ENCODE measurements around the gene GPR50. TPM values are rescaled to one million over a fixed set of nuclear protein-coding genes. Genes with fewer than 3 reads are reported as not detected.

The GPR50 gene
- not detected in 2 replicates for total RNA-seq (2014; rRNA removed; shearing (Covaris generic); ENCODE audit: low replicate concordance)

DNA sequence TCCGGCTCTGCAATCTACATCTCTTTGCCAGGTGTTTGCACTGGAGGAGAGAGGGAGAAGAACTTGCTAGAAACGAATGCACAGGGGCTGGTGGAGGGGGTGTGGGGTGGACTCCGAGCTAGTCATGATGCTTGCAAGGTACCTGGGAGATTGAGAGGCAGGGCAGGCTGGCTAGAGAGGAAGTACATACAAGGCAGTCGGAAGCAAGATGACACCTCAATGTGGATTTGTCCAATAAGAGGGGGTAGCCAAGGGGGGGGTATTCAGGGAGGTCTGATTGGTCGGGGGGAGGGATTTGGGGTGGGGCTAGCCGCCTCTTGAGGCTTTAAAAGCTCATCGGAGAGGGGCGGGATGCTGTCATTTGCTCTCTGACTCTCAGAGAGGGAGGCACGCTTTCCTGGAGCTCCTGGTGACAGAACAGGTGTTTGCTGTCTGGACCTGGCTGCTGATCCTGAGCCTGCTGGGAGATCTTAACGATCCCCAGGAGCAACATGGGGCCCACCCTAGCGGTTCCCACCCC lies at the start of gene GPR50:
GPR50 (plus strand) TSS at position 354 of the 520 bp plus-strand sequence; CDS start at position 492, 138 bp downstream.
- no peak within 1 kb of the TSS for H3K4me2 ChIP-seq (ENCODE audit: low read depth, low read length, poor library complexity, severe bottlenecking)
- no peaks in the 10 kb centered on the region for H3K27me3 ChIP-seq (ENCODE audit: low read length)
- H3K4me3 ChIP-seq (ENCODE audit: low read length): no peak within 1 kb of the TSS
- no peaks in the 10 kb centered on the region for H4K20me1 ChIP-seq (ENCODE audit: insufficient read depth, low read depth, low read length)
- no peaks in the 10 kb centered on the region for H3K36me3 ChIP-seq (ENCODE audit: insufficient read depth, low read length)
- no peaks in the 10 kb centered on the region for H3K9me3 ChIP-seq (ENCODE audit: low read length)
- no peak within 1 kb of the TSS for H2AFZ ChIP-seq (ENCODE audit: low read length)
- H3K27ac ChIP-seq (ENCODE audit: low read length): no peak within 1 kb of the TSS
- DNase-seq: no peak
- H3K9me2 ChIP-seq (replicated peaks; ENCODE audit: insufficient read depth, low read length): no peaks in the 10 kb centered on the region
- no peaks in the 10 kb centered on the region for H3K79me2 ChIP-seq (ENCODE audit: low read length)
- H3K9ac ChIP-seq (ENCODE audit: low read length): no peak within 1 kb of the TSS
- H3K4me1 ChIP-seq (ENCODE audit: low read length): no peaks in the 10 kb centered on the region

- Histone ChIP-seq H3K4me1 (ENCODE audit: low read length) (no peaks in the 10 kb centered on the region), H3K27ac (ENCODE audit: low read length) (no peak overlapping the region), H3K79me2 (ENCODE audit: low read length) (no peaks in the 10 kb centered on the region), H3K27me3 (ENCODE audit: low read length) (no peaks in the 10 kb centered on the region), H3K9me2 (replicated peaks; ENCODE audit: insufficient read depth, low read length) (no peaks in the 10 kb centered on the region), H2AFZ (ENCODE audit: low read length) (no peak overlapping the region), H3K4me3 (ENCODE audit: low read length) (no peak overlapping the region), H4K20me1 (ENCODE audit: insufficient read depth, low read depth, low read length) (no peaks in the 10 kb centered on the region), H3K36me3 (ENCODE audit: insufficient read depth, low read length) (no peaks in the 10 kb centered on the region), H3K9me3 (ENCODE audit: low read length) (no peaks in the 10 kb centered on the region), H3K9ac (ENCODE audit: low read length) (no peak overlapping the region), H3K4me2 (ENCODE audit: low read depth, low read length, poor library complexity, severe bottlenecking) (no peak overlapping the region)
- no peak for DNase-seq
Observed at GRCh38 chrX:151132531-151132930, 43.9 kb upstream of the GPR50 start.

DNA sequence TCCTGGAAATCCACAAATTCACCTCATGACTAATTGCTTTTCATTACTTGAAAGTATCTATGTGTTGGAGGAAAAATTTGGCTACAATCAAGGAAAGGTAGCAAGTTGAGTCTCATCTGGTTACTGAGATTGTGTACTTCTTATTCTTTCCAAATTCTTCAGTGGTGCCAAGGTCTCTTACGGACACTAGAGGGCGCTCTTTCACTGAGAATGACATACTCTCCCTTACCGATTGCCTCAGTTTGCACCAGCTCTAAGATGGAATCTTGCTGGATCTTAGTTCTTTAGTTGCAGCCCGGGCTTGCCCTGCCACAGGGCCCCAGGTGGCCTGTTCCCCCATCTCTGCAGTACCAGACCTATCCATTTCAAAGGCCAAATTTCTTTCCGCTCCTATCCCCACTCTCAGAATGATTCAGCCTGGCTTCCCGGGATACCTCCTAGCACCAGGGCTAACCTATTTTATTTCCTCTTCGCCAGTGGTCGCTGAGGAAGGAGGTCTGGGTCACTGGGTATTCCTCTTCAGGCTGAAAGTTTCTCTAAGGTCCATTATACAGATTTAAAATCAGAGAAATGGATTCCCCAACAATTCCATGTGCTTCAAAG lies 24.6 kb upstream of the GPR50 start:
- no peak overlapping the region for H3K27ac ChIP-seq (ENCODE audit: low read length)
- no peaks in the 10 kb centered on the region for H3K79me2 ChIP-seq (ENCODE audit: low read length)
- no peaks in the 10 kb centered on the region for H3K4me1 ChIP-seq (ENCODE audit: low read length)
- no peak overlapping the region for H2AFZ ChIP-seq (ENCODE audit: low read length)
- 0 out of 2 replicates have a peak, but pooled peaks cover 2% of the 10 kb centered on the region for H3K27me3 ChIP-seq (ENCODE audit: low read length)
- no peaks in the 10 kb centered on the region for H3K9me3 ChIP-seq (ENCODE audit: low read length)
- H3K9ac ChIP-seq (ENCODE audit: low read length): no peak overlapping the region
- no peaks in the 10 kb centered on the region for H4K20me1 ChIP-seq (ENCODE audit: insufficient read depth, low read depth, low read length)
- no peak overlapping the region for H3K4me2 ChIP-seq (ENCODE audit: low read depth, low read length, poor library complexity, severe bottlenecking)
- no peaks in the 10 kb centered on the region for H3K9me2 ChIP-seq (replicated peaks; ENCODE audit: insufficient read depth, low read length)
- no peak overlapping the region for H3K4me3 ChIP-seq (ENCODE audit: low read length)
- H3K36me3 ChIP-seq (ENCODE audit: insufficient read depth, low read length): no peaks in the 10 kb centered on the region
- peak; percentile 86 for DNase-seq

DNA sequence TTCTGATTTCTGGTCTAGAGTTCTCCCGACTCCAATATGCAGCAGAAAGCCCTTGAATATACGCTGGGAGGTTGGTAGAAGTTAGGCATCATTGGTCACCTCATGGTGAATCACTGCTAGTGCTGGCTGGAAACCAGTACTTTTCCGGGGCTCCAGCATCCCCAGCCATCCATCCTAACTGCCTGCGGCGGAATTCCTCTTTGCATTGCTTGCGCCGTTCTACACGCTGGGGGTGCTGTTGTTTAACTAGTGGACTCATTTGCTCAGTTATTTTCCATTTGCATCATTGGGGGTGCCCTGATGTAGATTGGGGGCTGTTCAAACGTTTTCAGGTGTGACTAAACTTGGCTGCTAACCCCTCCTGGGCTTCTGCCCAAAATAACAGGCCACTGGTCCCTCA lies 23.3 kb upstream of the GPR50 start:
- H4K20me1 ChIP-seq (ENCODE audit: insufficient read depth, low read depth, low read length): no peaks in the 10 kb centered on the region

DNA sequence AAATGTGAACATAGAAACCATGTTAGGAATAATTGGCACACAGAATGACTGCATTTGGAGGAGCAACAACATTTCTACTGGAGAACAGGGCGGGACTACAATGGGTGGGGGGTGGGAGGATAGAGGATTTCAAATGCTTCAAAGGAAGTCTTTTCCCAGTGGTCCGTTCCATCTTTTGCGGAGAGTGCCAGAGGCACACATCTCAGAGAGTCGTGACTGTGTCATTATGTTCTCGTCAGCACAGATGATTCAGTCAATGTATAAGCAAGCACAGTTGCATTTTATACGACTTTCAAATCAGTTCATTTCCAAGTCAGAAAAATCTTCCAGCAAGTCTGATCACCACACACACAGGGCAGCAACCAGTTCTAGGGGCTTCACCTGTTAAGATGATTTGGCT lies 22.7 kb upstream of the GPR50 start:
- no peaks in the 10 kb centered on the region for H3K36me3 ChIP-seq (ENCODE audit: insufficient read depth, low read length)
- H3K27ac ChIP-seq (ENCODE audit: low read length): no peak overlapping the region
- H3K4me3 ChIP-seq (ENCODE audit: low read length): no peak overlapping the region
- H3K4me1 ChIP-seq (ENCODE audit: low read length): no peaks in the 10 kb centered on the region
- no peak for DNase-seq
- no peaks in the 10 kb centered on the region for H3K9me3 ChIP-seq (ENCODE audit: low read length)
- H2AFZ ChIP-seq (ENCODE audit: low read length): no peak overlapping the region
- H3K4me2 ChIP-seq (ENCODE audit: low read depth, low read length, poor library complexity, severe bottlenecking): no peak overlapping the region
- H4K20me1 ChIP-seq (ENCODE audit: insufficient read depth, low read depth, low read length): no peaks in the 10 kb centered on the region
- H3K9me2 ChIP-seq (replicated peaks; ENCODE audit: insufficient read depth, low read length): no peaks in the 10 kb centered on the region
- H3K9ac ChIP-seq (ENCODE audit: low read length): no peak overlapping the region
- no peaks in the 10 kb centered on the region for H3K27me3 ChIP-seq (ENCODE audit: low read length)
- no peaks in the 10 kb centered on the region for H3K79me2 ChIP-seq (ENCODE audit: low read length)

More for the DNA sequence above, 23.3 kb upstream of the GPR50 start:
- no peak overlapping the region for H3K9ac ChIP-seq (ENCODE audit: low read length)
- no peak overlapping the region for H2AFZ ChIP-seq (ENCODE audit: low read length)
- H3K27me3 ChIP-seq (ENCODE audit: low read length): no peaks in the 10 kb centered on the region
- no peak for DNase-seq
- no peaks in the 10 kb centered on the region for H3K79me2 ChIP-seq (ENCODE audit: low read length)
- no peak overlapping the region for H3K4me2 ChIP-seq (ENCODE audit: low read depth, low read length, poor library complexity, severe bottlenecking)
- H3K27ac ChIP-seq (ENCODE audit: low read length): no peak overlapping the region
- H3K9me3 ChIP-seq (ENCODE audit: low read length): no peaks in the 10 kb centered on the region
- H3K9me2 ChIP-seq (replicated peaks; ENCODE audit: insufficient read depth, low read length): no peaks in the 10 kb centered on the region
- no peak overlapping the region for H3K4me3 ChIP-seq (ENCODE audit: low read length)
- no peaks in the 10 kb centered on the region for H3K4me1 ChIP-seq (ENCODE audit: low read length)
- no peaks in the 10 kb centered on the region for H3K36me3 ChIP-seq (ENCODE audit: insufficient read depth, low read length)

GRCh38 chrX:151155234-151155633 lies 21.1 kb upstream of the GPR50 start:
- H3K4me1 ChIP-seq (ENCODE audit: low read length): no peaks in the 10 kb centered on the region
- H3K27me3 ChIP-seq (ENCODE audit: low read length): no peaks in the 10 kb centered on the region
- H3K4me2 ChIP-seq (ENCODE audit: low read depth, low read length, poor library complexity, severe bottlenecking): no peak overlapping the region
- H3K9ac ChIP-seq (ENCODE audit: low read length): no peak overlapping the region
- no peak overlapping the region for H3K4me3 ChIP-seq (ENCODE audit: low read length)
- H2AFZ ChIP-seq (ENCODE audit: low read length): no peak overlapping the region
- no peaks in the 10 kb centered on the region for H3K36me3 ChIP-seq (ENCODE audit: insufficient read depth, low read length)
- no peaks in the 10 kb centered on the region for H3K9me3 ChIP-seq (ENCODE audit: low read length)
- no peaks in the 10 kb centered on the region for H4K20me1 ChIP-seq (ENCODE audit: insufficient read depth, low read depth, low read length)
- no peaks in the 10 kb centered on the region for H3K9me2 ChIP-seq (replicated peaks; ENCODE audit: insufficient read depth, low read length)
- H3K79me2 ChIP-seq (ENCODE audit: low read length): no peaks in the 10 kb centered on the region
- DNase-seq: no peak
- no peak overlapping the region for H3K27ac ChIP-seq (ENCODE audit: low read length)

- DNase-seq: no peak
- no peaks in the 10 kb centered on the region; the same call in 1 of the 2 replicates for H3K27me3 ChIP-seq (ENCODE audit: low read length)
Observed at GRCh38 chrX:151161690-151162089, 14.7 kb upstream of the GPR50 start.

DNA sequence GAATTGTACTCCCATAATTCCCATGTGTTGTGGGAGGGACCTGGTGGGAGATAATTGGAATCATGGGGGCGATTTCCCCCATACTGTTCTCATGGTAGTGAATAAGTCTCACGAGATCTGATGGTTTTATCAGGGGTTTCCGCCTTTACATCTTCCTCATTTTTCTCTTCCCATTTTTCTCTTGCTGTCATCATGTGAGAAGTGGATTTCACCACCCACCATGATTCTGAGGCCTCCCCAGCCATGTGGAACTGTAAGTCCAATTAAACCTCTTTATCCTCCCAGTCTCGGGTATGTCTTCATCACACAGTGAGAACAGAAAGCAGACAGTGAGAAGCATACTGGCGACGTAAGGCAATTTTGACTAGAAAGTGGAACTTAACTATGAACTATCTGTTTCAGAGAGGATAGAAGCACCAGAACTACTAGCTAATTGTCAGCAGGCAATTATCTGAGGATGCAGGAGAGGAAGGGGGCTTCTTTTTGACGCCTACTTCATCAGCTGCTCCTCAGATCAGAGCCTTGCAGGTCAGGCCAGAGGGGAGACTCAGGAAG lies 8.5 kb upstream of the GPR50 start:
- Histone ChIP-seq H3K27ac (ENCODE audit: low read length) (no peak overlapping the region), H3K79me2 (ENCODE audit: low read length) (no peaks in the 10 kb centered on the region), H3K4me1 (ENCODE audit: low read length) (no peaks in the 10 kb centered on the region), H3K27me3 (ENCODE audit: low read length) (no peaks in the 10 kb centered on the region), H3K4me3 (ENCODE audit: low read length) (no peak overlapping the region), H3K4me2 (ENCODE audit: low read depth, low read length, poor library complexity, severe bottlenecking) (no peak overlapping the region), H3K9ac (ENCODE audit: low read length) (no peak overlapping the region), H4K20me1 (ENCODE audit: insufficient read depth, low read depth, low read length) (no peaks in the 10 kb centered on the region), H3K9me2 (replicated peaks; ENCODE audit: insufficient read depth, low read length) (no peaks in the 10 kb centered on the region), H3K9me3 (ENCODE audit: low read length) (no peaks in the 10 kb centered on the region), H3K36me3 (ENCODE audit: insufficient read depth, low read length) (no peaks in the 10 kb centered on the region), H2AFZ (ENCODE audit: low read length) (no peak overlapping the region)
- no peak for DNase-seq

More at GRCh38 chrX:151161690-151162089, 14.7 kb upstream of the GPR50 start:
- H3K9me3 ChIP-seq (ENCODE audit: low read length): no peaks in the 10 kb centered on the region
- H4K20me1 ChIP-seq (ENCODE audit: insufficient read depth, low read depth, low read length): no peaks in the 10 kb centered on the region
- no peak overlapping the region for H3K9ac ChIP-seq (ENCODE audit: low read length)
- H3K4me2 ChIP-seq (ENCODE audit: low read depth, low read length, poor library complexity, severe bottlenecking): no peak overlapping the region
- no peaks in the 10 kb centered on the region for H3K36me3 ChIP-seq (ENCODE audit: insufficient read depth, low read length)
- H2AFZ ChIP-seq (ENCODE audit: low read length): no peak overlapping the region
- H3K27ac ChIP-seq (ENCODE audit: low read length): no peak overlapping the region
- H3K79me2 ChIP-seq (ENCODE audit: low read length): no peaks in the 10 kb centered on the region
- H3K4me1 ChIP-seq (ENCODE audit: low read length): no peaks in the 10 kb centered on the region
- H3K4me3 ChIP-seq (ENCODE audit: low read length): no peak overlapping the region
- H3K9me2 ChIP-seq (replicated peaks; ENCODE audit: insufficient read depth, low read length): no peaks in the 10 kb centered on the region

Measured in Karpas-422 (cell line).